WERI-Rb-1 (cell line): Measurements from ENCODE around the gene IL17RA.
A peak's percentile ranks its signal among the peaks of the same experiment; 100 is the strongest.

Experiments
- DNase-seq: peaks from one replicate; pipeline ENCODE4 v3.0.0-alpha.2; 2020
- H3K27ac ChIP-seq: fragments of 250-450 bp; sonication (Bioruptor Pico); 2 replicates; pipeline ENCODE4 v1.5.1; 2020; ENCODE audit warnings: mild to moderate bottlenecking, moderate library complexity
- H3K27me3 ChIP-seq: fragments of 250-450 bp; sonication (Bioruptor Pico); 2 replicates; pipeline ENCODE4 v1.5.1; 2021; ENCODE audit warnings: mild to moderate bottlenecking, low read depth, moderate library complexity; ENCODE audit not compliant: insufficient read depth, severe bottlenecking
- H3K36me3 ChIP-seq: fragments of 250-450 bp; sonication (Bioruptor Pico); 2 replicates; pipeline ENCODE4 v1.5.1; 2020; ENCODE audit warnings: mild to moderate bottlenecking, moderate library complexity
- H3K4me3 ChIP-seq: 2 replicates; pipeline ENCODE4 v1.5.1; 2011; ENCODE audit warnings: low read depth, mild to moderate bottlenecking, control low read depth, low read length
- H3K9me3 ChIP-seq: fragments of 250-450 bp; sonication (Bioruptor Pico); 2 replicates; pipeline ENCODE4 v1.5.1; 2021; ENCODE audit warnings: mild to moderate bottlenecking, moderate library complexity; ENCODE audit not compliant: severe bottlenecking
- TF ChIP-seq, protein P1 (sequence below): IDR thresholded peaks from 2 replicates; pipeline ENCODE4 v1.5.1; 2011; ENCODE audit warnings: low read depth, mild to moderate bottlenecking, control low read depth, inconsistent platforms, low read length

IL17RA gene

DNA sequence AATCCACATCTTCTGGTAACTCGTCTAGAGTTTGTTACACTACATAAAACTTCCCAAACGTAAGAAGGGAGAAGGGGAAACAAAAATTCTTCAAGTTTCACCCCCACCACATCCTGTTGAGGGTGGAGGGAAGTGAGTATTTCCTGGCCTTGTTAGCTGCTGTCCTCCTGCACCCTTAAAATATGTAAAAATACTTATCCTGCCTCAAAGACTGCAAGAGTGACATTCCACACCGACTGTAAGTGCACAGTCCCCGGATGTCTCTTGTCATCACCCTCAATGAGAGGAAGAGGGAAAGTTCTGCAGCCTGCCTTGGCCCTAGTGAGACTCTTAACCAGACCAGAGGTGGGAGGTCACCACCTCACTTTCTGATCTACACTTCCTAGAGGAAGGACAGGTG is 33.1 kb downstream of the IL17RA start:
- Histone ChIP-seq H3K36me3 (peaks cover 17% of the 10 kb centered on the region), H3K27ac (no peak overlapping the region), H3K27me3 (no peaks in the 10 kb centered on the region), H3K4me3 (no peak overlapping the region), H3K9me3 (no peaks in the 10 kb centered on the region)
- TF ChIP-seq, protein P1, sequence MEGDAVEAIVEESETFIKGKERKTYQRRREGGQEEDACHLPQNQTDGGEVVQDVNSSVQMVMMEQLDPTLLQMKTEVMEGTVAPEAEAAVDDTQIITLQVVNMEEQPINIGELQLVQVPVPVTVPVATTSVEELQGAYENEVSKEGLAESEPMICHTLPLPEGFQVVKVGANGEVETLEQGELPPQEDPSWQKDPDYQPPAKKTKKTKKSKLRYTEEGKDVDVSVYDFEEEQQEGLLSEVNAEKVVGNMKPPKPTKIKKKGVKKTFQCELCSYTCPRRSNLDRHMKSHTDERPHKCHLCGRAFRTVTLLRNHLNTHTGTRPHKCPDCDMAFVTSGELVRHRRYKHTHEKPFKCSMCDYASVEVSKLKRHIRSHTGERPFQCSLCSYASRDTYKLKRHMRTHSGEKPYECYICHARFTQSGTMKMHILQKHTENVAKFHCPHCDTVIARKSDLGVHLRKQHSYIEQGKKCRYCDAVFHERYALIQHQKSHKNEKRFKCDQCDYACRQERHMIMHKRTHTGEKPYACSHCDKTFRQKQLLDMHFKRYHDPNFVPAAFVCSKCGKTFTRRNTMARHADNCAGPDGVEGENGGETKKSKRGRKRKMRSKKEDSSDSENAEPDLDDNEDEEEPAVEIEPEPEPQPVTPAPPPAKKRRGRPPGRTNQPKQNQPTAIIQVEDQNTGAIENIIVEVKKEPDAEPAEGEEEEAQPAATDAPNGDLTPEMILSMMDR: no peak
- no peak for DNase-seq

- H3K9me3 ChIP-seq: no peaks in the 10 kb centered on the region
- H3K4me3 ChIP-seq: no peak overlapping the region
- H3K27ac ChIP-seq: no peak overlapping the region
- TF ChIP-seq, protein P1: no peak
- H3K27me3 ChIP-seq: no peaks in the 10 kb centered on the region
- peaks cover 17% of the 10 kb centered on the region for H3K36me3 ChIP-seq
- no peak for DNase-seq
Measured at GRCh38 chr22:17118342-17118741, 33.5 kb downstream of the IL17RA start.

GRCh38 chr22:17119481-17120202 is 34.8 kb downstream of the IL17RA start:
- TF ChIP-seq, protein P1: peak; percentile 68
- peaks cover 17% of the 10 kb centered on the region for H3K36me3 ChIP-seq
- H3K9me3 ChIP-seq: no peaks in the 10 kb centered on the region
- H3K27ac ChIP-seq: no peak overlapping the region
- H3K4me3 ChIP-seq: no peak overlapping the region
- peak; percentile 45 for DNase-seq
- no peaks in the 10 kb centered on the region for H3K27me3 ChIP-seq

DNA sequence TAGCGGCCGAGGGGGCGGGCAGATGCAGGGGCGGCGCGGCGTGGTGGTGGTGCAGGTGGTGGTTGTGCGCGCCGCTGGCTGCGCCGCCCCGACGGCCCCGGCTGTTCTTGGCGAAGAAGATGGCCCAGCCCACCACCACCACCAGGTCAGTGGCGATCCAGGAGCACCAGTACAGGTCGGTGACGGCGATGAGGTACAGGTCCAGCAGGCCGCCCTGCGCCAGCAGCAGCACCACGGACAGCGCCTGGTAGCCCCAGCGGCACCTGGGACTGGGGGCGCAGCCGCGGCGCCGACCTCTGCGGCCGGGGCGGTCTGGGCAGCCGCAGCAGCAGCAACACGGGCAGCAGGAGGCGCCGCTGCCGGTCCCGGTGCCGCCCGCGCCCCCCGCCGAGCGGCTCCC is 35.5 kb downstream of the IL17RA start:
- Histone ChIP-seq H3K4me3 (peak overlapping the region; percentile 54), H3K27ac (no peak overlapping the region), H3K36me3 (peaks cover 17% of the 10 kb centered on the region), H3K27me3 (no peaks in the 10 kb centered on the region), H3K9me3 (no peaks in the 10 kb centered on the region)
- TF ChIP-seq, protein P1: peak; percentile 6; the same call in 1 of the 2 replicates
- DNase-seq: no peak

DNA sequence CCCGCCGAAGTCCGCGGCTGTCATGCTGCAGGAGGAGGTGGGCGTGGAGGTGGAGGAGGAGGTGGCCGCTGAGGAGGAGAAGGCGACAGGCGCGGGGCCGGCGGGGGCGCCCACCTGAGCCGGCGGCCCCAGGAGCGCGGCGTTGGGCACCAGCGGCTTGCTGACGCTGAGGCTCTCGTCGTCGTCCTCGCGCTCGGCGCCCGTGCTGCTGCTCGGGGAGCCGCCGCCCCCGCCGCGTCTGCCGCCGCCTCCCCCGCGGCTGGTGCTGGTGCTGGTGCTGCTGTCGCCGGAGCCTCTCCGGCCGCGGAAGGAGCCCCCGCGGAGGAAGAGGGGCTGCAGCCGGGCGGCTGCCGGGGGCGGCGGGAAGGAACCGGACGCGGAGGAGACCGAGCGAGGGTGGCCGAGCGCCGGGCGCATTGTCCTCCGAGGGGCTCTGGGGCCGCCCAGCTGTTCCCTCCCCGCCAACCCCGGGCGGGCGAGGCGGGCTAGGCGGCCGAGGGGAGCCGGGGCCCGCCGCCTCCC is 36.0 kb downstream of the IL17RA start:
- peak overlapping the region; percentile 54 for H3K4me3 ChIP-seq

More for the DNA sequence above, 36.0 kb downstream of the IL17RA start:
- TF ChIP-seq, protein P1: no peak
- H3K27ac ChIP-seq: peak overlapping the region; percentile 96
- H3K9me3 ChIP-seq: no peaks in the 10 kb centered on the region
- peak; percentile 39 for DNase-seq
- no peaks in the 10 kb centered on the region for H3K27me3 ChIP-seq
- H3K36me3 ChIP-seq: peaks cover 17% of the 10 kb centered on the region
